Measurements from ENCODE around the gene PRKAA1. TPM values are rescaled to one million over a fixed set of nuclear protein-coding genes. Genes with fewer than 3 reads are reported as not detected.

Gene PRKAA1
- polyA plus RNA-seq, 2 of the 4 experiments (the other 2 are of a cell fraction): 51.5 to 107 TPM

GRCh38 chr5:40834849-40835787, 36.9 kb upstream of the PRKAA1 start, which contains the start of gene RPL37:
RPL37 (minus strand) TSS chr5:40835222; CDS start chr5:40835185, 37 bp downstream.
- peak within 1 kb of the TSS; percentile 91 to 96 for H3K27ac ChIP-seq
- H3K4me1 ChIP-seq: peaks cover 36% of the 10 kb centered on the region
- 10% methylated on average over 37 of the region's 61 CpGs for WGBS (ENCODE audit: missing lambda C conversion rate)
- no peaks in the 10 kb centered on the region for H3K9me3 ChIP-seq
- POLR2A ChIA-PET: interaction anchor here (0.6 to 1.0 kb wide), 4 partner anchors 8 to 25 kb away, joined by 3 to 6 read pairs (median 4); no protein-coding TSS in a partner anchor
- CTCF ChIA-PET: no interaction called here
- ATAC-seq (peak; percentile 99), DNase-seq (ENCODE audit: low read depth in 1 of 2, low spot score in 1 of 2) (peak; percentile 94 to 98), FAIRE-seq (no peak)
- peak within 1 kb of the TSS; percentile 98 for H3K4me3 ChIP-seq
- peak within 1 kb of the TSS; percentile 93 for H3K4me2 ChIP-seq
- peak; percentile 36; the same call in 1 of the 2 replicates for TF ChIP-seq REST (IDR thresholded peaks at IDR 0.05)
- TF ChIP-seq CBX2 (IDR thresholded peaks at IDR 0.05; ENCODE audit: borderline replicate concordance, low read depth): no peak
- TF ChIP-seq TFCP2L1 (CRISPR knock-in tag; IDR thresholded peaks at IDR 0.05): peak; percentile 81
- peak; percentile 86 for TF ChIP-seq PHF8 (IDR thresholded peaks at IDR 0.05; ENCODE audit: borderline replicate concordance, low read depth)
- TF ChIP-seq KDM5A (IDR thresholded peaks at IDR 0.05): peak; percentile 33
- no peak for TF ChIP-seq ZFP36 (IDR thresholded peaks at IDR 0.05; ENCODE audit: borderline replicate concordance, partially characterized antibody)
- TF ChIP-seq ELK1 (IDR thresholded peaks at IDR 0.05; ENCODE audit: low read depth, low read length): no peak
- TF ChIP-seq HMGXB4 (CRISPR knock-in tag; IDR thresholded peaks at IDR 0.05; ENCODE audit: borderline replicate concordance): no peak
- peak; percentile 98 for TF ChIP-seq BCL3 (IDR thresholded peaks at IDR 0.05)
- TF ChIP-seq CTCF (IDR thresholded peaks at IDR 0.05): no peak
- TF ChIP-seq RCOR1 (IDR thresholded peaks at IDR 0.05; ENCODE audit: low read depth, low read length): no peak
- TF ChIP-seq BHLHE40 (IDR thresholded peaks at IDR 0.05; ENCODE audit: low read depth, low read length): no peak
- TF ChIP-seq HDAC2 (IDR thresholded peaks at IDR 0.05): no peak
- no peak for TF ChIP-seq HOXA7 (CRISPR knock-in tag; IDR thresholded peaks at IDR 0.05)
- no peak for TF ChIP-seq SREBF2 (IDR thresholded peaks at IDR 0.05)
- no peak for TF ChIP-seq RARB (CRISPR knock-in tag; IDR thresholded peaks at IDR 0.05)
- TF ChIP-seq CEBPB (IDR thresholded peaks at IDR 0.05): no peak
- TF ChIP-seq TP53 (CRISPR knock-in tag; IDR thresholded peaks at IDR 0.05): 0 out of 2 replicates have a peak, but pooled peaks have one; percentile 28
- TF ChIP-seq HEYL (CRISPR knock-in tag; IDR thresholded peaks at IDR 0.05): no peak
- no peak for TF ChIP-seq CBX8 (IDR thresholded peaks at IDR 0.05)
- peak; percentile 60; the same call in 1 of the 2 replicates for TF ChIP-seq EHF (CRISPR knock-in tag; IDR thresholded peaks at IDR 0.05)
- no peak for TF ChIP-seq EHMT2 (IDR thresholded peaks at IDR 0.05; ENCODE audit: low read depth)
- TF ChIP-seq NPAS2 (CRISPR knock-in tag; IDR thresholded peaks at IDR 0.05; ENCODE audit: borderline replicate concordance): no peak
- no peak for TF ChIP-seq ATOH8 (CRISPR knock-in tag; IDR thresholded peaks at IDR 0.05; ENCODE audit: low read depth)
- TF ChIP-seq E2F6 (IDR thresholded peaks at IDR 0.05; ENCODE audit: borderline replicate concordance, low read depth): peak; percentile 87
- TF ChIP-seq HOXB5 (CRISPR knock-in tag; IDR thresholded peaks at IDR 0.05): peak; percentile 72; the same call in 1 of the 2 replicates
- no peak for TF ChIP-seq KDM1A (IDR thresholded peaks at IDR 0.05; ENCODE audit: low read depth)

Data from A549 (cell line).